Fibroblast of skin of scalp (primary cell): ENCODE data around the gene MYO16.
"Not testable (repeated sequence)": the region's sequence is repeated elsewhere in the genome, so short reads cannot be mapped to it uniquely, and the experiment has no call there.

Source experiments
- DNase-seq: peaks from one replicate; pipeline ENCODE4 v3.0.0-alpha.2; 2013

Gene MYO16

GRCh38 chr13:109204657-109205056, 575.2 kb downstream of the MYO16 start:
- no peak for DNase-seq

- DNase-seq = no peak
Observed at GRCh38 chr13:109205315-109205714, 575.9 kb downstream of the MYO16 start.

- no peak for DNase-seq
Observed at GRCh38 chr13:109206616-109207015, 577.2 kb downstream of the MYO16 start.

- DNase-seq = no peak
Observed at GRCh38 chr13:109207622-109208021, 578.2 kb downstream of the MYO16 start.

GRCh38 chr13:109208522-109208921, 579.1 kb downstream of the MYO16 start:
- DNase-seq = no peak

- DNase-seq = no peak
Observed at GRCh38 chr13:109209526-109209925, 580.1 kb downstream of the MYO16 start.

GRCh38 chr13:109211616-109212015, 582.2 kb downstream of the MYO16 start:
- DNase-seq = peak; percentile 66

- DNase-seq = no peak
Observed at GRCh38 chr13:109212650-109213049, 583.2 kb downstream of the MYO16 start.

- DNase-seq = no peak
Observed at GRCh38 chr13:109213714-109214113, 584.3 kb downstream of the MYO16 start.

- no peak for DNase-seq
Observed at GRCh38 chr13:109214393-109214792, 585.0 kb downstream of the MYO16 start.

- no peak for DNase-seq
Observed at GRCh38 chr13:109215377-109215776, 586.0 kb downstream of the MYO16 start.

- DNase-seq = not testable (repeated sequence)
Observed at GRCh38 chr13:109217510-109217909, 588.1 kb downstream of the MYO16 start.

GRCh38 chr13:109220631-109221030, 591.2 kb downstream of the MYO16 start:
- DNase-seq = no peak

GRCh38 chr13:109224033-109224432, 594.6 kb downstream of the MYO16 start:
- no peak for DNase-seq

- DNase-seq = no peak
Observed at GRCh38 chr13:109226631-109227030, 597.2 kb downstream of the MYO16 start.

- no peak for DNase-seq
Observed at GRCh38 chr13:109227344-109227940, 598.0 kb downstream of the MYO16 start.

GRCh38 chr13:109228211-109228610, 598.8 kb downstream of the MYO16 start:
- DNase-seq = no peak

- peak; percentile 67 for DNase-seq
Observed at GRCh38 chr13:109231888-109232287, 602.5 kb downstream of the MYO16 start.

- no peak for DNase-seq
Observed at GRCh38 chr13:109233293-109233692, 603.9 kb downstream of the MYO16 start.

GRCh38 chr13:109235901-109236300, 606.5 kb downstream of the MYO16 start:
- DNase-seq = no peak

- DNase-seq = peak; percentile 20
Observed at GRCh38 chr13:109241160-109241559, 611.7 kb downstream of the MYO16 start.

GRCh38 chr13:109243311-109243951, 614.0 kb downstream of the MYO16 start:
- peak; percentile 96 for DNase-seq

GRCh38 chr13:109244566-109244965, 615.2 kb downstream of the MYO16 start:
- DNase-seq = no peak

GRCh38 chr13:109246001-109246400, 616.6 kb downstream of the MYO16 start:
- DNase-seq = no peak
